ENCODE results near the gene ITK. TPM values are rescaled to one million over a fixed set of nuclear protein-coding genes. Genes with fewer than 3 reads are reported as not detected.
A peak's percentile ranks its signal among the peaks of the same experiment; 100 is the strongest.

ITK gene
- total RNA-seq, 1 experiment from 2014 or later, result not detected

GRCh38 chr5:157245886-157246285 is 65.2 kb downstream of the ITK start:
- DNase-seq (ENCODE audit: low read depth), result no peak

- DNase-seq (ENCODE audit: low read depth), result no peak
Measured at GRCh38 chr5:157247267-157247666, 66.6 kb downstream of the ITK start.

GRCh38 chr5:157248821-157249470 is 68.3 kb downstream of the ITK start:
- DNase-seq (ENCODE audit: low read depth), result no peak

- peak; percentile 55 for DNase-seq (ENCODE audit: low read depth)
Measured at GRCh38 chr5:157252711-157253465, 72.2 kb downstream of the ITK start.

- peak; percentile 44 for DNase-seq (ENCODE audit: low read depth)
Measured at GRCh38 chr5:157253547-157253946, 72.9 kb downstream of the ITK start.

GRCh38 chr5:157258450-157258849 is 77.8 kb downstream of the ITK start:
- no peak for DNase-seq (ENCODE audit: low read depth)

GRCh38 chr5:157259699-157260098 is 79.1 kb downstream of the ITK start:
- DNase-seq (ENCODE audit: low read depth), result no peak

- DNase-seq (ENCODE audit: low read depth), result no peak
Measured at GRCh38 chr5:157263496-157264090, 83.0 kb downstream of the ITK start.

GRCh38 chr5:157265714-157266285 is 85.2 kb downstream of the ITK start, which contains the start of gene CYFIP2:
CYFIP2 (plus strand) TSS chr5:157266123; CDS start chr5:157285362, 19,239 bp downstream.
- DNase-seq (ENCODE audit: low read depth), result peak; percentile 78

- peak; percentile 15 for DNase-seq (ENCODE audit: low read depth)
Measured at GRCh38 chr5:157266286-157267007, 85.8 kb downstream of the ITK start.

GRCh38 chr5:157267025-157267424 is 86.4 kb downstream of the ITK start:
- DNase-seq (ENCODE audit: low read depth), result no peak

- DNase-seq (ENCODE audit: low read depth), result no peak
Measured at GRCh38 chr5:157267761-157268480, 87.3 kb downstream of the ITK start.

GRCh38 chr5:157269165-157269671 is 88.6 kb downstream of the ITK start:
- DNase-seq (ENCODE audit: low read depth), result no peak

GRCh38 chr5:157269761-157270272 is 89.2 kb downstream of the ITK start:
- no peak for DNase-seq (ENCODE audit: low read depth)

GRCh38 chr5:157270771-157271170 is 90.1 kb downstream of the ITK start:
- DNase-seq (ENCODE audit: low read depth), result no peak

GRCh38 chr5:157271740-157272271 is 91.2 kb downstream of the ITK start:
- no peak for DNase-seq (ENCODE audit: low read depth)

GRCh38 chr5:157273131-157273556 is 92.5 kb downstream of the ITK start:
- no peak for DNase-seq (ENCODE audit: low read depth)

GRCh38 chr5:157275403-157275802 is 94.8 kb downstream of the ITK start:
- DNase-seq (ENCODE audit: low read depth), result no peak

GRCh38 chr5:157278319-157279037 is 97.8 kb downstream of the ITK start:
- DNase-seq (ENCODE audit: low read depth), result no peak

Measured in Daoy (cell line).